ENCODE measurements around the gene KLHDC10. TPM values are rescaled to one million over a fixed set of nuclear protein-coding genes. Genes with fewer than 3 reads are reported as not detected.
"Not testable (repeated sequence)": the region's sequence is repeated elsewhere in the genome, so short reads cannot be mapped to it uniquely, and the experiment has no call there.

Gene KLHDC10
- total RNA-seq, 1 donor from 2014 or later, result 12.6 TPM

GRCh38 chr7:130123501-130123900 lies 53.2 kb downstream of the KLHDC10 start:
- DNase-seq (ENCODE audit: low read depth), result no peak
- no peak for TF ChIP-seq CTCF (conservative IDR thresholded peaks at IDR 0.05; ENCODE audit: low read depth, low read length)
- H3K4me3 ChIP-seq (ENCODE audit: low read depth, low read length), result no peak overlapping the region

DNA sequence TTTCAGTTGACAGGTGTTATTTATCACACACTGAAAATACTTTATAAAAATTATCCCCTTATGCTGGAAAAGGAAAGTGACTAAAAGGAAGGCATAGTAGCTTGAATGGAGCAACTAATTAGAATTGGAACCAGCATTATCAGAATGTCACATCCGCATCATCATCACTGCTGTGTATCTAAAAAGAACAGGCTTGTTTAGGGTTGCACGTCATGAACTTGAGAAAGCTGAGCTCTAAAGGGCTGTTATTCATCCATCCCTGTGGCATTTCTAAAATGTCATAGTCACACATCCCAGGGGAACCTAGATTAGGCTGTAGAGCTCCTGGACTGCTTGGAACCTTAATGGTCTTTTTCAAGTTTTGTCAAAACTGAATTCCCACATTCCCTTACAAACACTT lies 54.4 kb downstream of the KLHDC10 start:
- H3K4me3 ChIP-seq (ENCODE audit: low read depth, low read length), result no peak overlapping the region
- TF ChIP-seq CTCF (conservative IDR thresholded peaks at IDR 0.05; ENCODE audit: low read depth, low read length), result no peak
- no peak for DNase-seq (ENCODE audit: low read depth)

DNA sequence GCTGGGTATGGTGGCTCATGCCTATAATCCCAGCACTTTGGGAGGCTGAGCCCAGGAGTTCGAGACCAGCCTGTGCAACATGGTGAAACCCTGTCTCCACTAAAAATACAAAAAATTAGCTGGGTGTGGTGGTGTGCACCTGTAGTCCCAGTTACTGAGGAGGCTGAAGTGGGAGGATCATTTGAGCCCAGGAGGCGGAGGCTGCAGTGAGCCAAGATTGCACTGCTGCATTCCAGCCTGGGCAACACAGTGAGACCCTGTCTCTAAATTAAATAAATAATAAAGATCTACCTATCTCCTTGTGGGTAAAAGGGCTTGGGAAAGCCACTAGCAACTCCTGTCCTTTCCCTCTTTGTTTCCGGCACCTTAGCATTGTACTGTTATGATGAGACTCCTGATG lies 56.5 kb downstream of the KLHDC10 start:
- not testable (repeated sequence) for H3K4me3 ChIP-seq (ENCODE audit: low read depth, low read length)

GRCh38 chr7:130127404-130127803 lies 57.1 kb downstream of the KLHDC10 start:
- TF ChIP-seq CTCF (conservative IDR thresholded peaks at IDR 0.05; ENCODE audit: low read depth, low read length), result no peak
- no peak for DNase-seq (ENCODE audit: low read depth)
- no peak overlapping the region for H3K4me3 ChIP-seq (ENCODE audit: low read depth, low read length)

More for the DNA sequence above, 56.5 kb downstream of the KLHDC10 start:
- DNase-seq (ENCODE audit: low read depth), result not testable (repeated sequence)

GRCh38 chr7:130127821-130128317 lies 57.5 kb downstream of the KLHDC10 start:
- no peak for DNase-seq (ENCODE audit: low read depth)
- H3K4me3 ChIP-seq (ENCODE audit: low read depth, low read length), result no peak overlapping the region
- TF ChIP-seq CTCF (conservative IDR thresholded peaks at IDR 0.05; ENCODE audit: low read depth, low read length), result no peak

GRCh38 chr7:130129011-130129411 lies 58.7 kb downstream of the KLHDC10 start:
- TF ChIP-seq CTCF (conservative IDR thresholded peaks at IDR 0.05; ENCODE audit: low read depth, low read length), result no peak
- H3K4me3 ChIP-seq (ENCODE audit: low read depth, low read length), result no peak overlapping the region
- DNase-seq (ENCODE audit: low read depth), result no peak

GRCh38 chr7:130131191-130131834 lies 61.0 kb downstream of the KLHDC10 start:
- no peak for DNase-seq (ENCODE audit: low read depth)
- no peak overlapping the region for H3K4me3 ChIP-seq (ENCODE audit: low read depth, low read length)
- no peak for TF ChIP-seq CTCF (conservative IDR thresholded peaks at IDR 0.05; ENCODE audit: low read depth, low read length)
